Naive B cell (primary cell): ENCODE data around the gene KCNQ5. TPM values are rescaled to one million over a fixed set of nuclear protein-coding genes. Genes with fewer than 3 reads are reported as not detected.
"Not testable (repeated sequence)": the region's sequence is repeated elsewhere in the genome, so short reads cannot be mapped to it uniquely, and the experiment has no call there.

ENCODE experiments used
- ATAC-seq, 2 donors: fragments of 150-1000 bp; cut with Tn5 transposase; 2 replicates each; pipeline ENCODE4 v1.10.0; 2021; ENCODE audit warnings: low read depth in 2 of 2, mild to moderate bottlenecking in 2 of 2, moderate library complexity in 2 of 2
- DNase-seq: peaks from one replicate; pipeline ENCODE4 v3.0.0; 2022
- H3K27ac Mint-ChIP-seq, 6 donors: one replicate each; pipeline ENCODE4 v1.8.0; 2020 to 2022; ENCODE audit warnings: mild to moderate bottlenecking in 6 of 6, mixed read lengths in 6 of 6, moderate library complexity in 5 of 6, inconsistent platforms in 2 of 6
- H3K27me3 Mint-ChIP-seq, 3 donors: one replicate each; pipeline ENCODE4 v1.8.0; 2021 to 2022; ENCODE audit warnings: mixed read lengths in 3 of 3, mild to moderate bottlenecking in 1 of 3
- H3K36me3 Mint-ChIP-seq, 2 donors: one replicate each; pipeline ENCODE4 v1.8.0; 2020 to 2022; ENCODE audit warnings: mixed read lengths in 2 of 2, inconsistent platforms in 1 of 2, mild to moderate bottlenecking in 1 of 2
- H3K4me1 Mint-ChIP-seq, 3 donors: one replicate each; pipeline ENCODE4 v1.8.0; 2020 to 2022; ENCODE audit warnings: mixed read lengths in 3 of 3, inconsistent platforms in 1 of 3, mild to moderate bottlenecking in 1 of 3, moderate library complexity in 1 of 3
- H3K4me3 Mint-ChIP-seq, 8 donors: one replicate each; pipeline ENCODE4 v1.8.0; 2020 to 2022; ENCODE audit warnings: mild to moderate bottlenecking in 8 of 8, mixed read lengths in 8 of 8, moderate library complexity in 8 of 8, inconsistent platforms in 2 of 8
- H3K9me3 Mint-ChIP-seq, 7 donors: one replicate each; pipeline ENCODE4 v1.8.0; 2020 to 2022; ENCODE audit warnings: mixed read lengths in 7 of 7, mild to moderate bottlenecking in 5 of 7, inconsistent platforms in 2 of 7, moderate library complexity in 1 of 7
- polyA plus RNA-seq, 6 donors: library from polyadenylated mRNA; unstranded; fragments of 300-500 nt; fragmentation: Illumina TruSeq; gene quantifications; one replicate each; pipeline ENCODE4 v1.2.3, GENCODE V29; 2021; ENCODE audit warnings: low read depth in 6 of 6

Gene KCNQ5
- polyA plus RNA-seq, 6 donors from 2014 or later, result 0.29 to 7.1 (median 4.9) TPM

GRCh38 chr6:73216859-73217258 is 595.0 kb downstream of the KCNQ5 start:
- Mint-ChIP-seq H3K4me3 (no peak overlapping the region), H3K9me3 (peaks cover 0 to 10% (median 5%) of the 10 kb centered on the region in 7 donors), H3K27ac (no peak overlapping the region), H3K36me3 (peaks cover 0 to 6% of the 10 kb centered on the region in 2 donors), H3K27me3 (peaks cover 0 to 9% (median 8%) of the 10 kb centered on the region in 3 donors), H3K4me1 (peaks cover 0 to 4% (median 0%) of the 10 kb centered on the region in 3 donors)
- no peak for DNase-seq
- no peak for ATAC-seq

GRCh38 chr6:73225396-73225795 is 603.5 kb downstream of the KCNQ5 start, which contains the start of gene KHDC1L:
Gene KHDC1L (minus strand): TSS chr6:73225496. CDS start chr6:73225408, 88 bp downstream.
- Mint-ChIP-seq H3K27ac (peak within 1 kb of the TSS in 3 of 6 donors; percentile 47 to 56 (median 52)), H3K36me3 (no peaks in the 10 kb centered on the region), H3K4me1 (peaks cover 0 to 4% (median 0%) of the 10 kb centered on the region in 3 donors), H3K9me3 (no peaks in the 10 kb centered on the region), H3K4me3 (no peak within 1 kb of the TSS), H3K27me3 (no peaks in the 10 kb centered on the region)
- ATAC-seq, result no peak
- no peak for DNase-seq

GRCh38 chr6:73227606-73228255 is 605.9 kb downstream of the KCNQ5 start:
- no peak for ATAC-seq
- Mint-ChIP-seq H3K9me3 (no peaks in the 10 kb centered on the region), H3K27ac (no peak overlapping the region), H3K4me1 (peaks cover 0 to 4% (median 0%) of the 10 kb centered on the region in 3 donors), H3K27me3 (no peaks in the 10 kb centered on the region), H3K4me3 (no peak overlapping the region), H3K36me3 (no peaks in the 10 kb centered on the region)
- no peak for DNase-seq

GRCh38 chr6:73231986-73232391 is 610.1 kb downstream of the KCNQ5 start:
- Mint-ChIP-seq H3K36me3 (no peaks in the 10 kb centered on the region), H3K9me3 (peaks cover 0 to 4% (median 0%) of the 10 kb centered on the region in 7 donors), H3K27ac (no peak overlapping the region), H3K4me1 (no peaks in the 10 kb centered on the region), H3K27me3 (no peaks in the 10 kb centered on the region), H3K4me3 (no peak overlapping the region)
- ATAC-seq (peak; percentile 46 to 48), DNase-seq (no peak)

- peaks cover 0 to 4% (median 0%) of the 10 kb centered on the region in 7 donors for H3K9me3 Mint-ChIP-seq
- no peaks in the 10 kb centered on the region for H3K27me3 Mint-ChIP-seq
- H3K4me1 Mint-ChIP-seq, result no peaks in the 10 kb centered on the region
- no peak for ATAC-seq
- no peak overlapping the region for H3K4me3 Mint-ChIP-seq
- H3K27ac Mint-ChIP-seq, result no peak overlapping the region
- DNase-seq, result no peak
- no peaks in the 10 kb centered on the region for H3K36me3 Mint-ChIP-seq
Observed at GRCh38 chr6:73233048-73233447, 611.2 kb downstream of the KCNQ5 start.

GRCh38 chr6:73233971-73234370 is 612.1 kb downstream of the KCNQ5 start:
- DNase-seq, H3K9me3 Mint-ChIP-seq, H3K4me3 Mint-ChIP-seq, H3K27ac Mint-ChIP-seq, H3K36me3 Mint-ChIP-seq, H3K4me1 Mint-ChIP-seq, H3K27me3 Mint-ChIP-seq, ATAC-seq: not testable (repeated sequence)

- Mint-ChIP-seq H3K36me3 (no peaks in the 10 kb centered on the region), H3K27me3 (no peaks in the 10 kb centered on the region), H3K4me3 (no peak overlapping the region), H3K27ac (no peak overlapping the region), H3K4me1 (no peaks in the 10 kb centered on the region), H3K9me3 (peaks cover 0 to 4% (median 0%) of the 10 kb centered on the region in 7 donors)
- no peak for ATAC-seq
- DNase-seq, result no peak
Observed at GRCh38 chr6:73234733-73235132, 612.9 kb downstream of the KCNQ5 start.

GRCh38 chr6:73236144-73236750 is 614.4 kb downstream of the KCNQ5 start:
- Mint-ChIP-seq H3K9me3 (peaks cover 0 to 4% (median 0%) of the 10 kb centered on the region in 7 donors), H3K27me3 (no peaks in the 10 kb centered on the region), H3K27ac (no peak overlapping the region), H3K36me3 (no peaks in the 10 kb centered on the region), H3K4me1 (no peaks in the 10 kb centered on the region), H3K4me3 (no peak overlapping the region)
- no peak for DNase-seq
- ATAC-seq, result no peak

GRCh38 chr6:73240730-73241129 is 618.9 kb downstream of the KCNQ5 start:
- DNase-seq (no peak), ATAC-seq (no peak)
- H3K4me3 Mint-ChIP-seq, result no peak overlapping the region
- H3K27me3 Mint-ChIP-seq, result no peaks in the 10 kb centered on the region
- H3K36me3 Mint-ChIP-seq, result no peaks in the 10 kb centered on the region
- no peaks in the 10 kb centered on the region for H3K4me1 Mint-ChIP-seq
- H3K9me3 Mint-ChIP-seq, result no peaks in the 10 kb centered on the region
- no peak overlapping the region for H3K27ac Mint-ChIP-seq

GRCh38 chr6:73242001-73242400 is 620.1 kb downstream of the KCNQ5 start:
- DNase-seq (no peak), ATAC-seq (no peak)
- H3K4me1 Mint-ChIP-seq, result no peaks in the 10 kb centered on the region
- H3K27ac Mint-ChIP-seq, result no peak overlapping the region
- H3K27me3 Mint-ChIP-seq, result no peaks in the 10 kb centered on the region
- no peak overlapping the region for H3K4me3 Mint-ChIP-seq
- H3K9me3 Mint-ChIP-seq, result no peaks in the 10 kb centered on the region
- no peaks in the 10 kb centered on the region for H3K36me3 Mint-ChIP-seq
